ENCODE results near the gene C2CD3.
"Not testable (repeated sequence)": the region's sequence is repeated elsewhere in the genome, so short reads cannot be mapped to it uniquely, and the experiment has no call there.

C2CD3 gene

GRCh38 chr11:74162681-74163467 lies 7.9 kb downstream of the C2CD3 start:
- DNase-seq (ENCODE audit: low read depth): no peak

GRCh38 chr11:74159642-74160041 lies 11.2 kb downstream of the C2CD3 start:
- DNase-seq (ENCODE audit: low read depth): no peak

GRCh38 chr11:74157169-74157568 lies 13.6 kb downstream of the C2CD3 start:
- DNase-seq (ENCODE audit: low read depth): no peak

GRCh38 chr11:74154620-74155281 lies 16.1 kb downstream of the C2CD3 start:
- DNase-seq (ENCODE audit: low read depth): no peak

- DNase-seq (ENCODE audit: low read depth): no peak
Measured at GRCh38 chr11:74153224-74153623, 17.6 kb downstream of the C2CD3 start.

- peak; percentile 64 for DNase-seq (ENCODE audit: low read depth)
Measured at GRCh38 chr11:74147199-74147929, 23.4 kb downstream of the C2CD3 start.

- DNase-seq (ENCODE audit: low read depth): no peak
Measured at GRCh38 chr11:74144592-74144991, 26.2 kb downstream of the C2CD3 start.

GRCh38 chr11:74142624-74143023 lies 28.2 kb downstream of the C2CD3 start:
- DNase-seq (ENCODE audit: low read depth): peak; percentile 69

- DNase-seq (ENCODE audit: low read depth): no peak
Measured at GRCh38 chr11:74141908-74142307, 28.9 kb downstream of the C2CD3 start.

- peak; percentile 57 for DNase-seq (ENCODE audit: low read depth)
Measured at GRCh38 chr11:74141241-74141695, 29.5 kb downstream of the C2CD3 start.

GRCh38 chr11:74139919-74140431 lies 30.8 kb downstream of the C2CD3 start:
- DNase-seq (ENCODE audit: low read depth): not testable (repeated sequence)

- no peak for DNase-seq (ENCODE audit: low read depth)
Measured at GRCh38 chr11:74139151-74139918, 31.5 kb downstream of the C2CD3 start.

GRCh38 chr11:74138572-74138971 lies 32.2 kb downstream of the C2CD3 start:
- DNase-seq (ENCODE audit: low read depth): peak; percentile 93

- DNase-seq (ENCODE audit: low read depth): peak; percentile 63
Measured at GRCh38 chr11:74138021-74138420, 32.8 kb downstream of the C2CD3 start.

GRCh38 chr11:74135127-74135840 lies 35.5 kb downstream of the C2CD3 start:
- DNase-seq (ENCODE audit: low read depth): peak; percentile 92

GRCh38 chr11:74134661-74135060 lies 36.1 kb downstream of the C2CD3 start:
- no peak for DNase-seq (ENCODE audit: low read depth)

GRCh38 chr11:74133436-74133835 lies 37.4 kb downstream of the C2CD3 start:
- no peak for DNase-seq (ENCODE audit: low read depth)

GRCh38 chr11:74132833-74133232 lies 38.0 kb downstream of the C2CD3 start:
- DNase-seq (ENCODE audit: low read depth): no peak

GRCh38 chr11:74129121-74129520 lies 41.7 kb downstream of the C2CD3 start:
- not testable (repeated sequence) for DNase-seq (ENCODE audit: low read depth)

- peak; percentile 56 for DNase-seq (ENCODE audit: low read depth)
Measured at GRCh38 chr11:74123008-74123448, 47.8 kb downstream of the C2CD3 start.

GRCh38 chr11:74121804-74122203 lies 49.0 kb downstream of the C2CD3 start:
- DNase-seq (ENCODE audit: low read depth): no peak
